MM.1S (cell line): ENCODE results near the gene AIRE.

Experiments
- DNase-seq: peaks from one replicate; pipeline ENCODE4 v3.0.0-alpha.2; 2015
- H2AFZ ChIP-seq: fragments of 300-600 bp; sonication (generic); 2 replicates; pipeline ENCODE4 v1.6.0; 2016; ENCODE audit warnings: antibody characterized with exemption, low read length
- H3F3A ChIP-seq: fragments of 300-600 bp; sonication (generic); 2 replicates; pipeline ENCODE4 v1.6.1; 2016; ENCODE audit warnings: mild to moderate bottlenecking, antibody characterized with exemption, low read length, moderate library complexity, mixed read lengths; ENCODE audit not compliant: insufficient read depth
- H3K27ac ChIP-seq: fragments of 300-600 bp; sonication (generic); 2 replicates; pipeline ENCODE4 v1.5.1; 2016; ENCODE audit warnings: mild to moderate bottlenecking, low read length
- H3K27me3 ChIP-seq: fragments of 300-600 bp; sonication (generic); replicated peaks from 2 replicates; pipeline ENCODE4 v1.6.0; 2016; ENCODE audit warnings: low read length; ENCODE audit not compliant: insufficient read depth
- H3K36me3 ChIP-seq: fragments of 300-600 bp; sonication (generic); replicated peaks from 2 replicates; pipeline ENCODE4 v1.6.1; 2016; ENCODE audit warnings: mild to moderate bottlenecking, low read length, mixed read lengths; ENCODE audit not compliant: insufficient read depth
- H3K4me1 ChIP-seq: fragments of 300-600 bp; sonication (generic); 2 replicates; pipeline ENCODE4 v1.6.1; 2016; ENCODE audit warnings: low read length, mixed read lengths
- H3K4me2 ChIP-seq: fragments of 300-600 bp; sonication (generic); 2 replicates; pipeline ENCODE4 v1.6.0; 2016; ENCODE audit warnings: low read depth, low read length
- H3K4me3 ChIP-seq: fragments of 300-600 bp; sonication (generic); 2 replicates; pipeline ENCODE4 v1.5.1; 2016; ENCODE audit warnings: low read length, mixed read lengths
- H3K79me2 ChIP-seq: fragments of 300-600 bp; sonication (generic); 2 replicates; pipeline ENCODE4 v1.6.1; 2016; ENCODE audit warnings: mixed run types, low read length, mixed read lengths
- H3K9ac ChIP-seq: fragments of 300-600 bp; sonication (generic); 2 replicates; pipeline ENCODE4 v1.6.1; 2016; ENCODE audit warnings: low read length, mixed read lengths
- H3K9me2 ChIP-seq: fragments of 300-600 bp; sonication (generic); replicated peaks from 2 replicates; pipeline ENCODE4 v1.6.1; 2016; ENCODE audit warnings: mild to moderate bottlenecking, low read length, mixed read lengths; ENCODE audit not compliant: insufficient read depth
- H3K9me3 ChIP-seq: fragments of 300-600 bp; sonication (generic); replicated peaks from 2 replicates; pipeline ENCODE4 v1.6.1; 2016; ENCODE audit warnings: mild to moderate bottlenecking, low read length, mixed read lengths; ENCODE audit not compliant: insufficient read depth
- H4K20me1 ChIP-seq: fragments of 300-600 bp; sonication (generic); 2 replicates; pipeline ENCODE4 v1.6.1; 2016; ENCODE audit warnings: mild to moderate bottlenecking, low read length, moderate library complexity, mixed read lengths; ENCODE audit not compliant: insufficient read depth
- CTCF ChIP-seq: fragments of 300-600 bp; sonication (generic); IDR thresholded peaks from 2 replicates; pipeline ENCODE4 v1.5.1; 2016; ENCODE audit warnings: antibody characterized with exemption, low read length, mixed read lengths
- EZH2 ChIP-seq: fragments of 300-600 bp; sonication (generic); optimal IDR thresholded peaks from 2 replicates; pipeline ENCODE3; 2017; ENCODE audit warnings: low read depth, mild to moderate bottlenecking, antibody characterized with exemption, low read length, mixed read lengths
- EZH2phosphoT487 ChIP-seq: fragments of 300-600 bp; sonication (generic); IDR thresholded peaks from 2 replicates; pipeline ENCODE4 v1.6.1; 2018; ENCODE audit warnings: antibody characterized with exemption, low read length

AIRE gene

DNA sequence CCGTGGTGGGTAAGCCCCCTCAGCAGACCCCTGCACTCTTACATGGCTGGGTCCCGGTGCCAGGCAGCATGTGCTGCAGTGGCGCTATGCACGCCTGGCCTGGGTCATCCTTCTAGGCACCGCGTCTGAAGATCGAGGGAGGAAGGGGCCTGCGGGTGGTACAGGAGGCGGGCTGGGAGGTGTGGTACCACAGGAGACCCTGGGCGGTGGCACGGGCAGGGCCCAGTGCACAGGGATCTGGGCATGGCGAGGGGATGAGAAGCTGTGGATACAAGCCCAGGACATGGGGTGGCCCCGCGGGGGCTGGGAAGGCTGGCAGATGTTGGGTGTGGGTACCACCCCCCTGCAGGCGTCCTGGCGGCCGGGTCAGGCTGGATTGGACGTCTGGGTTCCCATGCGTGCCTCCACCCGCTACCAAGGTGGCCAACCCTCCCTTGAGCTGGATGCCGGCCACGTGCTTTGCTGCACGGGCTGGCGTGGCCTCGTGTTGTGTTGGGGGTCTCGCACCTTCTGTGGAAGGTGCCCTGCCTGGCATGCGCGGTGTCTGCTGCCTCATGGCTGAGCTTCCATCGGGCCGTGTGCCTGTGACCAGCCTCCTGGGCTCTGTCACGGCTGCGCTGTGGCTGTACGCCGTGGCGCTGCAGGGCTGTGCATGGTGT is 33.9 kb downstream of the AIRE start:
- H3K36me3 ChIP-seq = no peaks in the 10 kb centered on the region; the same call in 1 of the 2 replicates

GRCh38 chr21:44320847-44321246 is 35.2 kb downstream of the AIRE start:
- TF ChIP-seq EZH2phosphoT487 (no peak), CTCF (no peak), EZH2 (no peak)
- Histone ChIP-seq H4K20me1 (no peaks in the 10 kb centered on the region), H3K27ac (no peak overlapping the region), H3K27me3 (no peaks in the 10 kb centered on the region), H3K4me3 (no peak overlapping the region), H3K4me1 (no peaks in the 10 kb centered on the region), H3K9ac (no peak overlapping the region), H3K4me2 (no peak overlapping the region), H2AFZ (no peak overlapping the region), H3K79me2 (no peaks in the 10 kb centered on the region), H3F3A (no peaks in the 10 kb centered on the region), H3K9me2 (no peaks in the 10 kb centered on the region), H3K36me3 (no peaks in the 10 kb centered on the region; the same call in 1 of the 2 replicates), H3K9me3 (no peaks in the 10 kb centered on the region)
- no peak for DNase-seq

More for the DNA sequence above, 33.9 kb downstream of the AIRE start:
- H3K79me2 ChIP-seq = no peaks in the 10 kb centered on the region
- no peaks in the 10 kb centered on the region for H3K4me1 ChIP-seq
- no peak overlapping the region for H3K27ac ChIP-seq
- no peak overlapping the region for H2AFZ ChIP-seq
- no peak overlapping the region for H3K9ac ChIP-seq
- TF ChIP-seq EZH2 (no peak), CTCF (no peak), EZH2phosphoT487 (no peak)
- no peaks in the 10 kb centered on the region for H4K20me1 ChIP-seq
- H3K4me2 ChIP-seq = no peak overlapping the region
- H3K9me3 ChIP-seq = no peaks in the 10 kb centered on the region
- H3K9me2 ChIP-seq = no peaks in the 10 kb centered on the region
- H3K27me3 ChIP-seq = no peaks in the 10 kb centered on the region
- H3K4me3 ChIP-seq = no peak overlapping the region
- no peaks in the 10 kb centered on the region for H3F3A ChIP-seq
- no peak for DNase-seq

GRCh38 chr21:44321846-44322450 is 36.3 kb downstream of the AIRE start:
- no peaks in the 10 kb centered on the region for H4K20me1 ChIP-seq
- no peaks in the 10 kb centered on the region; the same call in 1 of the 2 replicates for H3K36me3 ChIP-seq
- no peak overlapping the region for H3K4me2 ChIP-seq
- H3K9me2 ChIP-seq = no peaks in the 10 kb centered on the region
- no peak overlapping the region for H2AFZ ChIP-seq
- no peaks in the 10 kb centered on the region for H3K4me1 ChIP-seq
- H3K9me3 ChIP-seq = no peaks in the 10 kb centered on the region
- no peaks in the 10 kb centered on the region for H3K27me3 ChIP-seq
- DNase-seq = no peak
- no peaks in the 10 kb centered on the region for H3K79me2 ChIP-seq
- TF ChIP-seq CTCF = no peak
- no peak for TF ChIP-seq EZH2phosphoT487
- TF ChIP-seq EZH2 = no peak
- H3K9ac ChIP-seq = no peak overlapping the region
- H3K27ac ChIP-seq = no peak overlapping the region
- no peaks in the 10 kb centered on the region for H3F3A ChIP-seq
- no peak overlapping the region for H3K4me3 ChIP-seq
